GM18507 (cell line): Measurements from ENCODE around the gene DERL3.

Experiments used
- DNase-seq: peaks from one replicate; pipeline ENCODE4 v3.0.0; 2011; ENCODE audit warnings: low read depth; ENCODE audit not compliant: insufficient read length; ENCODE audit errors: extremely low spot score
- FAIRE-seq: peaks from 2 replicates; lab custom pipeline; 2011; peaks lifted over from hg19 to GRCh38; lab: Jason Lieb, UNC

Gene DERL3

DNA sequence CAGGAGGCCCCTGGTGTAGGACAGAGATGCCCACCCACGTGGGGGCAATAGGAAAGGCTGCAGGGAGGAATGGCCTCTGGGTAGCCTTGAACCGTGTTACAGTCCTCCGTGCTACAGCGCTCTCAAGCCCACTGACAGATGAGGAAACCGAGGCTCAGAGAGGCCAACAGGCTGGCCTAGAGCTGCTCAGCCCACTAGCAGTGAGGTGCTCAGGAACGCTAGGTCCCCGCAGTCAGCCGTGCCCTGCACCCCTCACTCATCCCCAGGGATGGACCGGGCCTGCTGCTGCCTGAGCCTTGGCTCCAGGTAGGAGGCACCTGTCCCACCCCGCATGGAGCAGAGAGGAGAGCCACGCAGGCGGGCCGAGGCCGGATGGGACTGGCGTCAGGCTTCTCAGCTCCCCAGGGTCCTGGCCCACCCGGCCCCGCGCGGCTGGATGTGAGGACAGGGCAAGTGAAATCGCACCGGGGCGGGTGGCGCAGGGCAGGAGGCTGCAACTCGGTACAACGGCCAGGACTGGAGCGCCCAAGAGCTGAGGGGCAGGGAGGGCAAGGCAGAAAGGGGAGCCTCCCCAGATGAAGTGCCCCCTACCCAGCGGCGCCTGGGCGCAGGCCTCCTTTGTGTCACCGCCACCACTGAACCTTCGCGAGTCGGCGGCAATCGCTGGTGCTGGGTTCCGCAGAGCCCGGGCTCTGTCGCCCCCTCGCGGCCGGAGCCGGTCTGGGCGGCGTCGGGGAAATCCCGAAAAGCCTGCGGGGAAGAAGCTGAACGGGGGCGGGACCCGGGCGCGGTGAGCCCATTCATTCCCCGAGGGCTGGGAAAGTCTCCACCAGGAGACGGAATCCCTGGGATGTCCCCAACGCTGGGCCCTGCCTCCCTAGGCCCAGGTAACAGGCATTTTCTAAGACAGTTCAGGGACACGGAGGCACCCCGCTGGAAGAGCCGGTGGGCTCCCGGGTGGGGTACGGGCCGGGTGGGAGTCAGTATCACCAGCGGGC is 10.5 kb upstream of the DERL3 start:
- peak; percentile 65 for DNase-seq
- FAIRE-seq: peak; percentile 90

DNA sequence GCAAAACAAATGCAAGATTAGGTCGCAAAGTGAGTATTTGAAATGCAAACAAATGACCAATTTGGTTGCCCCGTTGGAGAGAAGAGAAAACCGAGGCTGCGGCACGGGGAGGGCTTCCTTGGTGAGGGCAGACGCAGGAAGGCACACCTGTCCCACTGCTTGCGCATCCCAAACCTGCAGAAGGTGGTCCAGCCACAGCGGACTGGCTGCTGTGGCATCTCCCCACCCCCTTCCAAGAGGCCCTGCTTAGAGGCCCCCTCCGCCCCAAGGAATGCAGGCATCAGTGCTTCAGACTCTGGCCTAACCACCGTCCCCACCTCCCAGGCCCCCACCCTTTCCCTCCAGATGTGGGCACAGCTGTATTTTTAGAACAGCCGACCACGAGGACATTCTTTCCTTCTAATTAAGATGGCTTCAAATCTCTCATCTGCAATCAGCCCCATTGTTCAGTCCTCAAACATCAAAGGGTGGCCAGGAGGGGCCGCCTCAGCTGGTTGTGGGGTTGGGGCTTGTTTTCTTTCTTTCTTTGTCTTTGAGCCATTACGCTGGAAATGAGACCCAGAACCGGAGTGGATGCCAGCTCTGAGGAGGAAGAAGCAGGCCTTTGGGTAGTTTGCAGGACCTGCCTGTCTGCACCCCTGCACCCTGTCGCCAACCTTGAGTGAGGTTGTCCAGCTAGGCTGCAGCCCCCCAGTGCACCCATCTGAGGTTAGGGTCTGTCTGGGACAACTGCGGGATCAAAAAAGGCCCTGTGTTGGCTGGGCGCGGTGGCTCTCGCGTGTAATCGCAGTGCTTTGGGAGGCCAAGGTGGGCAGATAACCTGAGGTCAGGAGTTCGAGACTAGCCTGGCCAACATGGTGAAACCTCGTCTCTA is 9.4 kb upstream of the DERL3 start:
- DNase-seq (no peak), FAIRE-seq (no peak)

DNA sequence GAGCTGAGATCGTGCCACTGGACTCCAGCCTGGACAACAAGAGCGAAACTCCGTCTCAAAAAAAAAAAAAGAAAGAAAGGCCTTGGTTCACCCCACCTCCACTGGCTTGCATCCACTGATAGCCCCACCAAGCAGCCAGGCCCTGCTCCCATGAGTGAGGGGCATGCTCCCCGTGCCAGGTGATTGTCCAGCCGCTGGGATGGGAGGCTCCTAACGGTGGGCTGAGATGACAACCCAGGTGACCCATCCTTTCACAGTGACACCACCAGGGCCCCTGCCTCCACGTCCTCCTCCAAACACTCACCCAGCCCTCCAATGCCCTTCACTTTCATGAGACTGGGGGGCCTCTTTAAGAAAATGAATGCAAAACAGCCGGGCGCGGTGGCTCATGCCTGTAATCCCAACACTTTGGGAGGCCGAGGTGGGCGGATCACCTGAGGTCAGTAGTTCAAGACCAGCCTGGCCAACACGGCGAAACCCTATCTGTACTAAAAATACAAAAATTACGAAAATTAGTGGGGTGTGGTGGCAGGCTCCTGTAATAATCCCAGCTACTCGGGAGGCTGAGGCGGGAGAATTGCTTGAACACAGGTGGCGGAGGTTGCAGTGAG is 8.6 kb upstream of the DERL3 start:
- FAIRE-seq (no peak), DNase-seq (no peak)

DNA sequence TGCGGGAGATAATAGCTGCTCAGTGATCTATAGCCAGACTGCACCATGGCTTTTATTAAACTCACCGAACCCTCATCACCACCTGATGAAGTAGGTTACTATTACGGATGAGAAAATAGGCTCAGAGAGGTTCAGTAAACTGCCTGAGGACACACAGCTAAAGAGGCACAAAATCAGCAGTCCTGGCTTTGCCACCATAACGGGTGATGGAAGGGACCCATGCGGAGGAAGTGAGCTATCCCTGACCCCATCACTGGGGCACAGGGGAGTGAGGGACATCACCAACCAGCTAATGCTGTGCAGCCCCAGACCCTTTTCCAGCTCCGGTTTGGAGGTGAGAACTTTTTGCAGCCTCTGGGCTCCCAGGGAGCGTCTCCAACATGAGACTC is 7.3 kb upstream of the DERL3 start:
- DNase-seq (no peak), FAIRE-seq (no peak)

DNA sequence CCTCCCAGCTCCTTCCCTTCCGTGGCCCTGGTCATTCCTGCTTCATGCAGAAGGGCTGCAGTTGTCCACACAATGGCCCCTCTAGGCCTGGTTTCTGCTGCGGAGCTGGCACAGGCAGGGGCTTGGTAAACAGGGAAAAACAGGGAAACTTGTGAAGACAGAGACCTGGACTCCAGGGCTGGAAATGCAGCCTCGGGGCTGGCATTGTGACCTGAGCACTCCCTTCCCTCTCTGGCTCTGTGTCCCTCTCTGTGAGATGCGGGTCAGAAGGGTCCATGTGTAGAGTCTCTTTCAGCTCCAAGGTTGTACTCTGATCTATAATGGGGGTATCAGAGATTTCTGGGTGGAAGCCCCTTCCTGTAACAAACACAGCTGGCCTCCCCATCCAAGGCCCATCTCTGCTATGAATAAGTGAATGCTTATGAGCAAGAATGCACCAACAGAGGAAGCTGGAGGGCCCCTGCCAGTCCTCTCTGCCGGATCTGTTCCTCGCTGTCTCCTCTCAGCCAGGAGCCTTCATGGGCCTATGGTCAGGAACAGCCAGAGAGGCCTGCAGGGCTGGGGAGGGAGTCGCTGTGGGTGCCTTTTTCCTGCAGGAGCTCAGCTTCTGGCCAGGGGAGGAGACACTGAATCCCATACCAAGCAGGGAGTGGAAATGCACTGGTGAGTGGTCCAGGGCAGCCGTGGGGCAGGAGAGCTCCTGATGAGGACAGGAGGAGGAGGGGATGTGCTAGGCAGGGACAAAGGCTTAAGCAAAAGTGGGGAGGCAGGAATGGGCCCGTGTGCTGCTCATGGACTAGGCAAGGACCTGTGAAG is 6.7 kb upstream of the DERL3 start:
- DNase-seq: no peak
- no peak for FAIRE-seq

DNA sequence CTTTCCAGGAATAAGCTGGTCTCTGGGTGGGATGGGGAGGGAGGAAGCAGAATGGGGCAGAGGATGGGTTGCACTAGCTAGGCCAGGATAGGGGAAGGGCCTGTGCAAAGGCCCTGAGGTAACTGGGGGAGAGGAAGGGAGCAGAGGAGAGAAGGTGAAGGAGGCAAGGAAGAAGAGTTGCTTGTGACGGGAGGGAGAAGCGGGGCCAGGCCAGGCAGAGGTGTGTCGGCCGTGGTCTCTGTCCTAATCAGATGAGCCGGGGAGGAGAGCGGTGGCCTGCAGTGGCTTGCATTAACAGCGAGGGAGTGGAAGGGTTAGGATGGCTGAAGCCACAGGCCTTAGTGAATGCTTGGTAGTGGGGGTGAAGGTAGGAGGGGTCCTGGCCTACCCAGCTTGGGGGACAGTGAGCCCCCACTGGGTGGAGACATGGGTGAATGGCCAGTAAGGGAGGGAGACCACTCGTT is 6.0 kb upstream of the DERL3 start:
- FAIRE-seq: no peak
- no peak for DNase-seq

DNA sequence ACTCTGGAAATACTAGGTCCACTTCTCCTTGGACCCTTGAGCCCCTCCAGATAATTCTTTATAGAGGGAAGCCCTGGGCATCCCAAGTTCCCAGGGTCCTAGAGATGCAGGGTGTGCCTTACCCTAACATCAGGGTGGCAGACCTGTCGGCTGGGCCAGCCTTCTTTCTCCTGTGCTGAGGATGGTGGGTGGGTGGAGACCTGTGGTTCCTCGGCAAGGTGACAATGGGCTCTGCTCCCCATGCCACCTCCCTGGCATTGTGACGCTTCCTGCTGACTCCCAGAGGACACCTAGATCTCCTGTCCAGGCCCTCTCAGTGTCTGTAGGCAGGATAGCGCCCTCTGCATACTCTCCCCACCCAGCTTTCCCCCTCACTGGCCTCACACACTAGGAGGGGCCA is 3.8 kb upstream of the DERL3 start:
- DNase-seq: no peak
- FAIRE-seq: no peak

DNA sequence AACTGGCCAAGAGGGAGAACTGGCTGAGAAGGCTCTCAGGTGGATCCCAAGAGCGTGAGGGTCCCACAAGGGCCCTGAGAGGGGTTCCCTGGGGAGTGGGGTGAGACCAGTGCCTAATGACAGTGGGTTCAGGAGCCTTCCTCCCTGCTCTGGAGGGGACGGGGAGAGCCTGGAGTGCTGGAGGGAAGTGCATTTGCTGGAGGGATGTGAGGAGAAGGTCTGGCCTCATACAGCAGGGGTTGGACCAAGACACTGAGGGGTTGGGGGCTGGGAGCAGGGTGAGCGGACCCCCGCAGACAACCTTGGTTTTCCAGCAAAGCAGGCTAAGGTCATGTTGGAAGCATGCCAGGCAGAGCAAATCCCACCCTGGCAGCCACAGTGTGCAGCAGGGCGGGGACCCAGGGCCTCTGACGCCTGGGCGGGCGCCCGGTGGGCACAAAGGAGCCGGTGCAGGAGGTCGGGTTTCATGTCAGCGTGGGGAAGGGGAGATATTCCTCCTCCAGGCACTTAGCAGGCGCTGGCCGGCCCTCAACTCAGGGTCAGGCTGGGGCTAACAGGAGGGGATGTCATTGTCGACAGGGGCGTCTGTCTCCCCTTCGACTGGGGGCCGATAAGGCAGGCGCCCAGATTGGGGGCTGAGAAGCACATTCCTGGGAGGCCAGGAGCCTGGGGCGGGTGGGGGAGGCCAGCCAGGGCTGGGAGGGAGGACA is 3.1 kb upstream of the DERL3 start:
- FAIRE-seq (no peak), DNase-seq (no peak)

DNA sequence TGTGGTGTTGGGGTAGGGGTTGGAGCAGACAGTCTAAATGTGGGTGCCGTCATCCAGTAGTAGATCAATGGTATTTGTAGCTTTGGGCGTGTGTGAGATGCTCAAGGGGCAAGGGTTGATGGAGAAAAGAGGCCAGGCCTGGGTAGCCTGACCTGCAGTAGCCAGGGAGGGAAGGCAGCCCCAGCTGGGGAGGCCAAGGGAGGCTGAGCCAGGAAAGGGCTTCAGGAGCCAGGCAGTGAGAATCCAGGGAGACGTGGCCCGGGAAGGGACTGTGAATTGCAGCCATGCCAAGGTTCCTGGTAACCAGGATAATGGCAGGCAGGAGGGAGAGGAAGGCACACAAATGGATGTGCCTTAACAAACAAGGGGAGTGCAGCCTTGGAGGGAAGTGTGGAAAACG is 2.5 kb upstream of the DERL3 start:
- DNase-seq (no peak), FAIRE-seq (no peak)

DNA sequence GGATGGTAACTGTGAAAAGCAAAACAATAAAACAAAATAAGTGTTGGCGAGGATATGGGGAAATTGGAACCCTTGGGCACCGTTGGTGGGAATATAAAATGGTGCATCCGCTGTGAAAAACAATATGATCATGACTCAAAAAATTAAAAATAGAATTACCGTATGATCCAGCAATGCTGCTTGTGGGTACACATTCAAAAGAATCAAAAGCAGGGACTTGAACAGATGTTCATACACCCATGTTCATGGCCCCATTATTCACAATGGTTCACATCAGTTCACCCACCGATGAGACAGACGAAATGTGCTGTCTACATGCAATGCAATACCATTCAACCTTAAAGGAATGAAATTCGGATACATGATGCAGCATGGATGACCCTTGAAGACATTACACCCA is 1.2 kb upstream of the DERL3 start:
- DNase-seq: no peak
- FAIRE-seq: no peak

DNA sequence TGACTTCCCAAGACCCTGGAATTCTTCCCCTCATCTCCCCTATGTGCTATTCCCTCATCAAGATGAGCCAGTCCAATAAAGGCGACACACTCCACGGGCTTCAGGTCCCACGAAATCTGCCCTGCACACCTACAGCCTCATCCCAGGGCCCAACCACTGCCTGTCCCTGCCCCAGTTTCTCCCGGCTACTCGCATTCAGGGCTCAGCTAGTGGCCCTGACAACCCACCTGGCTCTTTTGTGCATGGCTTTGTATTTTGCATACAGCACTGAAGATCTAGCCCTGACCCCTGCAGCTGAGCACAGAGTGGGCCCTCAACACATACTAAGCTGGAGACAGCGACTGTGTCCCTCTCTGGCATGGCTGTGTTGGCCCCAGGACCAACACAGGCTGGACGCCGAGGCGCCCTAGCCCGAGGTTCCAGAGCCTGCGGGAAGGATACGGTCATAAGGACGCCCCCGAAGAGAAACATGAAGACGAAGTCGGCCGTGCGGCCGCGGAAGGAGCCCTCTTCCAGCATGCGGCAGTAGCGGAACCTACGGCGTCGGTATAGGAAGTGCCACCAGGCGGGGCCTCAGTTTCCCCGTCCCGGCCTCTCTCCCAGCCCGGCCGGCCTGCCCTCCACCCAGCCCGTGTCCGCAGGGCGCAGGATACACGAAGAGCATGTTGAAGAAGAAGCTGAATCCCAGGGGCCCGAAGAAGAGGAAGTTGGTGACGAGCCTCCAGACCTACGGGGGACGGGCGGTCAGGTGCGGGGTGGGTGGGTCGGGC is 710 bp downstream of the DERL3 start:
- peak; percentile 38 for FAIRE-seq
- DNase-seq: no peak

DNA sequence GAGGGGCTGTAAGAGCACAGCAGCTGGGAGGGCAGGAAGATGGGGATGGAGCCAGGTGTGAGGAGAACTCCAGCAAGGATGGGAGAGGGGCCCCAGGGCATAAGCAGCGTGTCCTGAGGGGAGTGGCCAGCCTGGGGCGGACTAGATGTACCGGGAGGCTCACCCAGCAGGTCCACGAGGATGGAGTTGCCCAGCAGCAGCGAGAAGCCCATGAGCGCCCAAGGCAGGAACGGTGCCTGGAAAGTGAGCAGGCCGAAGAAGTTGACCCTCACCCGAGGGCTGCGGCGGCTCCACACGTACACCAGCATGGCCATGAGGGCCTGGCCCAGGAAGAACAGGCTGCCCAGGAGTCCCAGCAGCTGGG is 1.3 kb downstream of the DERL3 start:
- FAIRE-seq (no peak), DNase-seq (no peak)

DNA sequence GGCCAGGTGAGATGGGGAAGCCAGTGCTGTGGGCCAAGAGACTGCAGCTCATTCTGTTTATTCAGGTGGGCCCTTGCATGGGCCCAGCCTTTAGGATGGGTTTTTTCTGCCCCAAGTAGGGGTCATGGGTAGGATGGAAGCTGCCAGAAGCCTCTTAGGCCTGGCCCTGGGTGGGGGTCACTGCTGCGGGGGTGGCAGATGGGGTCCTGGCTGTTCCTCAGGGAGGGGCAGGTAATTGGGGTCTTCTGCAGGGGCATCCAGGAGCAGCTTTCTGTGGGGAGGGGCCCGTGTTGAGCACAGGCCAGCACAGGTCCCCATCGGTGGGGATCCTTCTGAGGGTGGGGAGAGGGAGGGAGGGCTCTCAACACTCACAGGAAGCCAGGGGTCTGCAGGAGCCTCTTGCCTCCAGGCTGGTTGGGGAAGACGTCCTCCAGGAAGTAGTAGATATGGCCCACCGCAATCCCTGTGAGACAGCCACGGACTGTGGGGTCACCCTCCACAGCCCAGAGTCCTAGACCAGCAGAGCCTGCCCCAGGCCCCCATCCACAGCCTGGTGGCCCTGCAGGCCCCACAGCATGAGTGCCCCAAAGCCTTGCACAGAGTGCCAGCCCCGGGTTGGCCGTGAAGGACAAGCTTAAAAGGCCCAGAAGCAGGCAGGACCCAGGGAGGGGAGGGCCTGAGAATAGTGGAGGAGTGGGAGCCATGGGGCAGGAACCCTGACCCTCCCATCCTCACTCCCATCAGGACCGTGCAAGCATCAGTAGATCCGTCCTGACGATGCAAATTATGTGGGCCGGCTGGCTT is 1.9 kb downstream of the DERL3 start:
- DNase-seq (no peak), FAIRE-seq (no peak)

DNA sequence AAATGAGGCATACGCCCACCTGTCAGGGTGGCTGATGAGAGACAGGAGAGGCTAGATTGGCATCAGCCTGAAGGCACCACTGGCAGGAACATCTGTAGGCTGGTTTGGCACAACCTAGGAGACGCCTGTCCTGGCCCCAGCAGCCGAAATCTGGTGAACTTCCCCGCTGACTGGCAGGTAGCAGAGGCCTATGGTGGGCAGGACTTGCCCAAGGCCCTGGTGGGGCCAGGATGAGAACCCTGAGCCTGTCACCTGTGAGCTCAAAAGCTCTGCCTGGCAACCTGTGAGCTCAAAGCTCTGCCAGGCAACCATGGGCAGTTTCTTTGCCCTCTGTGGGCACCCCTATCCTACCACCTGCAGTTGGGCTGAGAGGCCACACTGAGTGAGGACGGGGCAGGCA is 2.5 kb downstream of the DERL3 start:
- DNase-seq: no peak
- no peak for FAIRE-seq

DNA sequence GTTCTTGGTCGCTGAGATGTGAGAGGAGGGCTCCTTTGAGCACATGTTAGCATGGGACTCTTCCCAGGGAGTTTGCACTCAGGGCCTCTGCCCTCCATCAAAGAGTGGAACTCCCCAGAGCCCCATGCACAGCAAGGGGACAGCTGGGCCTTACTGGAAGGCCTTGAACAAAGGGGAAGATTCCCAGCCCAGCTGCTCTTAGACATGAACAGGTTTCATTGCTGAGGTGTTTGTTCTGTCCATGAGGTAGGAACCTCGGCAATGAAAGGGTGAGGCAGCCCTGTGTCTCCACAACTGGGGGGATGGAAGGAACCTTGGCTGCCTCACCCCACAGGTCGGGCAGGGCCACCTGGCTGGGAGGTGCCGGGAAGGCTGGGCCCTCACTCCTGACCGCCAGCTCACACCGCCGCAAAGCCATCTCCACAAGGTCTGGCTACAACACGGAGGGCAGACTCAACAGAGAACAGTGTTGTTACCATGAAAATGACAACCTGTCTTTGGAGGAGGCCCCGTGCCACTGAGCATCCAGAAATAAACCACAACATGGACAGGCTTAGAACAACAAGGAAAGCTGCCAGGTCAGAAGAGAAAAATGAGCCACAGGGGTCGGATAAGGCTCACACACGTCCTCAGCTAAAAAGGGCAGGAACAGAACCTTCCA is 3.2 kb downstream of the DERL3 start:
- FAIRE-seq (no peak), DNase-seq (no peak)

DNA sequence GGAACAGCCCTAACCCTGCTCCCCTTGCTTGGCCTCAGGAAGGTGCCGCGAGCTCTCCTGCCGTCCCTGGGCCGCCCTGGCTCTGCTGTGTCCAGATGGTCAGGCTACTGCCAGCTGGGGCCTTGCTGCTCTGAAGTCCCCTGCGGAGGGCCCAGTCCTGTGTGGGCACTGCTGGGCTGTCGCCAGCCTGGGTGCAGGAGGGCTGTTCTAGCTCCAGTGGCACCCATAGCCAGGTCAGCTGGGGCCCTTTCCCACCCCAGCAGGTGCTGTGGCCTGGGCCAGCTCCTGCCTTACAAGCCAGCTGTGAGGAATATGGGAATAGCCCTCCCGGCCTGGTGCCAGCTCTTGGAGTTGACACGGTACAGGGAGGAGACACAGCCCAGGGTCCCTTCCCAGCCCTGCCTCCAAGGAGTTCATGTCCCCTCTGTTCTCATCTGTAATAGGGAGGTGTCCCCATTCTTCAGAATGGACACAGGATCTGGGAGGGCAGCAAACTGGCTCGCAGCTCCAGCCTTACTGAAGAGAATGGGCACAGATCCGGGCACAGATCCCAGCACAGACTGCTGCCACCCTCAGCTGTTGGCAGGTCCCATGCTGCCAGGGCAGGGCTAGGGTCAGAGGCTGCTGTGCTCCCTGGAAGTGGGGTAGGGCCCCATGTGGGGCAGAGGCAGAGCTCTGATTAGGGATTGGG is 3.9 kb downstream of the DERL3 start:
- DNase-seq (no peak), FAIRE-seq (no peak)
